Fibroblast of skin of abdomen (primary cell): ENCODE results near the gene AKAP6.

Experiments used
- DNase-seq: peaks from one replicate; pipeline ENCODE4 v3.0.0-alpha.2; 2013

The AKAP6 gene

GRCh38 chr14:32623300-32624093 lies 294.4 kb downstream of the AKAP6 start:
- peak; percentile 51 for DNase-seq

- no peak for DNase-seq
Observed at GRCh38 chr14:32625211-32625610, 296.1 kb downstream of the AKAP6 start.

- no peak for DNase-seq
Observed at GRCh38 chr14:32627545-32628298, 298.6 kb downstream of the AKAP6 start.

- no peak for DNase-seq
Observed at GRCh38 chr14:32629236-32629635, 300.1 kb downstream of the AKAP6 start.

- DNase-seq: no peak
Observed at GRCh38 chr14:32630701-32631100, 301.6 kb downstream of the AKAP6 start.

- DNase-seq: peak; percentile 54
Observed at GRCh38 chr14:32633224-32633859, 304.2 kb downstream of the AKAP6 start.

- no peak for DNase-seq
Observed at GRCh38 chr14:32633930-32634329, 304.8 kb downstream of the AKAP6 start.

- peak; percentile 71 for DNase-seq
Observed at GRCh38 chr14:32635061-32635719, 306.1 kb downstream of the AKAP6 start.

- no peak for DNase-seq
Observed at GRCh38 chr14:32637582-32637981, 308.5 kb downstream of the AKAP6 start.

GRCh38 chr14:32639208-32639607 lies 310.1 kb downstream of the AKAP6 start:
- DNase-seq: no peak

- DNase-seq: no peak
Observed at GRCh38 chr14:32645551-32645950, 316.5 kb downstream of the AKAP6 start.

GRCh38 chr14:32648434-32648833 lies 319.3 kb downstream of the AKAP6 start:
- peak; percentile 56 for DNase-seq

- DNase-seq: no peak
Observed at GRCh38 chr14:32650030-32650429, 320.9 kb downstream of the AKAP6 start.

- no peak for DNase-seq
Observed at GRCh38 chr14:32650665-32651064, 321.6 kb downstream of the AKAP6 start.

GRCh38 chr14:32654106-32654505 lies 325.0 kb downstream of the AKAP6 start:
- no peak for DNase-seq

GRCh38 chr14:32656601-32657000 lies 327.5 kb downstream of the AKAP6 start:
- no peak for DNase-seq

- DNase-seq: peak; percentile 82
Observed at GRCh38 chr14:32657081-32657480, 328.0 kb downstream of the AKAP6 start.

- no peak for DNase-seq
Observed at GRCh38 chr14:32661216-32661615, 332.1 kb downstream of the AKAP6 start.

- DNase-seq: peak; percentile 52
Observed at GRCh38 chr14:32662211-32662610, 333.1 kb downstream of the AKAP6 start.

GRCh38 chr14:32666308-32666707 lies 337.2 kb downstream of the AKAP6 start:
- DNase-seq: peak; percentile 36

- DNase-seq: no peak
Observed at GRCh38 chr14:32667287-32667686, 338.2 kb downstream of the AKAP6 start.

GRCh38 chr14:32667791-32668190 lies 338.7 kb downstream of the AKAP6 start:
- no peak for DNase-seq

GRCh38 chr14:32669391-32669790 lies 340.3 kb downstream of the AKAP6 start:
- peak; percentile 17 for DNase-seq
